Globus pallidus (tissue), 1 donor: ENCODE measurements around the gene CDK19.

Experiments
- DNase-seq: peaks from one replicate; pipeline ENCODE4 v3.0.0-alpha.2; 2015; ENCODE audit warnings: low spot score

The CDK19 gene

GRCh38 chr6:110703010-110703905, 112.0 kb downstream of the CDK19 start:
- no peak for DNase-seq

- no peak for DNase-seq
Measured at GRCh38 chr6:110699780-110700179, 115.5 kb downstream of the CDK19 start.

GRCh38 chr6:110693994-110694393, 121.3 kb downstream of the CDK19 start:
- DNase-seq, result no peak

- DNase-seq, result no peak
Measured at GRCh38 chr6:110693296-110693695, 122.0 kb downstream of the CDK19 start.

- no peak for DNase-seq
Measured at GRCh38 chr6:110690916-110691315, 124.4 kb downstream of the CDK19 start.

GRCh38 chr6:110690106-110690654, 125.1 kb downstream of the CDK19 start:
- no peak for DNase-seq

GRCh38 chr6:110689275-110689935, 125.9 kb downstream of the CDK19 start:
- no peak for DNase-seq

GRCh38 chr6:110688661-110689268, 126.5 kb downstream of the CDK19 start:
- DNase-seq, result no peak

GRCh38 chr6:110687326-110687725, 127.9 kb downstream of the CDK19 start:
- no peak for DNase-seq

- no peak for DNase-seq
Measured at GRCh38 chr6:110683241-110683640, 132.0 kb downstream of the CDK19 start.

GRCh38 chr6:110682460-110682853, 132.8 kb downstream of the CDK19 start:
- DNase-seq, result peak; percentile 90

GRCh38 chr6:110681543-110682459, 133.5 kb downstream of the CDK19 start:
- no peak for DNase-seq

GRCh38 chr6:110676396-110676795, 138.9 kb downstream of the CDK19 start:
- DNase-seq, result no peak

GRCh38 chr6:110674096-110674495, 141.2 kb downstream of the CDK19 start:
- DNase-seq, result no peak

- DNase-seq, result no peak
Measured at GRCh38 chr6:110672122-110672521, 143.1 kb downstream of the CDK19 start.

- DNase-seq, result no peak
Measured at GRCh38 chr6:110671447-110671846, 143.8 kb downstream of the CDK19 start.

GRCh38 chr6:110665600-110665999, 149.7 kb downstream of the CDK19 start:
- no peak for DNase-seq

GRCh38 chr6:110664933-110665332, 150.3 kb downstream of the CDK19 start:
- no peak for DNase-seq

- no peak for DNase-seq
Measured at GRCh38 chr6:110662490-110663211, 152.6 kb downstream of the CDK19 start.

- no peak for DNase-seq
Measured at GRCh38 chr6:110661414-110661813, 153.9 kb downstream of the CDK19 start.
